NCI-H2227 treated with DMSO at 0.1 percent for 48 hours (cell line): Measurements from ENCODE around the gene PRAMEF26.
"Not testable (repeated sequence)": the region's sequence is repeated elsewhere in the genome, so short reads cannot be mapped to it uniquely, and the experiment has no call there.

ENCODE experiments used
- DNase-seq: peaks from one replicate; lab custom pipeline; 2025; lab: John Stamatoyannopoulos, UW

The PRAMEF26 gene

GRCh38 chr1:13155909-13156308 lies at the start of gene PRAMEF26:
TSS of gene PRAMEF26 (minus strand) at chr1:13156009. CDS start at chr1:13153095, 2,914 bp downstream.
- not testable (repeated sequence) for DNase-seq

DNA sequence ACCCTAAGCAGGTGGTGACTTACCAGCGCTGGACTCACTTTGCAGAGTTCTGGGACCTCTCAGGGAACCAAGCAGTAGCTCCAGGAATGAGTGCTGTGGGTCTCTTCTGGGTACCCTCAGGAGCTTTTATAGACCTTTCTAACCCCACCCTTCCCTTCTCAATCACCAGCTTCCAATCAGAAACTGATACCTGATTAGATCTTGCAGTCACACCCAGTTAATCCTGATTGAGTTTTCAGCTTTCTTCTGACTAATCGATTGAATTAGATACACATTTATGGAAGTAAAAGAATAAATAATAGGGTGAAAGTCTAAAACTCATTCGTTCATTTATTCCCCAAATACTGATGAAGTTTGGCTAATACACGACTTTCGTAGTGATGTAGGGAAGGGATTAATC lies 45.5 kb upstream of the PRAMEF26 start, which contains the start of gene PRAMEF13:
Gene PRAMEF13, minus strand, starts transcription at position 101 of the 400 bp plus-strand sequence. CDS start 1,820 bp downstream, outside the sequence.
- not testable (repeated sequence) for DNase-seq

GRCh38 chr1:13171548-13171947 lies 15.7 kb upstream of the PRAMEF26 start, which contains the start of gene PRAMEF9:
TSS of gene PRAMEF9 (plus strand) at chr1:13171848. CDS start at chr1:13175281, 3,433 bp downstream.
- not testable (repeated sequence) for DNase-seq

GRCh38 chr1:13165531-13165930 lies 9.7 kb upstream of the PRAMEF26 start, which contains the start of gene HNRNPCL4:
TSS of gene HNRNPCL4 (minus strand) at chr1:13165631. CDS start at chr1:13165467, 164 bp downstream.
- DNase-seq: not testable (repeated sequence)

GRCh38 chr1:13116754-13117153 lies 39.1 kb downstream of the PRAMEF26 start, which contains the start of gene HNRNPCL2:
TSS of gene HNRNPCL2 (minus strand) at chr1:13116854. CDS start at chr1:13116400, 454 bp downstream.
- DNase-seq: not testable (repeated sequence)
